ENCODE results near the gene FAM131B.

Gene FAM131B

GRCh38 chr7:143345428-143345900 lies 17.0 kb downstream of the FAM131B start:
- H3K36me3 ChIP-seq: no peaks in the 10 kb centered on the region
- peak overlapping the region; percentile 23 for H3K27ac ChIP-seq
- peaks cover 3% of the 10 kb centered on the region for H3K27me3 ChIP-seq
- H3K9me3 ChIP-seq: no peaks in the 10 kb centered on the region
- TF ChIP-seq CTCF (IDR thresholded peaks at IDR 0.05): peak; percentile 73
- peak overlapping the region; percentile 29 to 57 for H3K4me3 ChIP-seq (ENCODE audit: low read depth in 1 of 2, low read length in 1 of 2)
- peaks cover 9 to 12% of the 10 kb centered on the region in 2 experiments for H3K4me1 ChIP-seq (ENCODE audit: control insufficient read depth in 1 of 2, insufficient read depth in 1 of 2, low read depth in 1 of 2, low read length in 1 of 2)

DNA sequence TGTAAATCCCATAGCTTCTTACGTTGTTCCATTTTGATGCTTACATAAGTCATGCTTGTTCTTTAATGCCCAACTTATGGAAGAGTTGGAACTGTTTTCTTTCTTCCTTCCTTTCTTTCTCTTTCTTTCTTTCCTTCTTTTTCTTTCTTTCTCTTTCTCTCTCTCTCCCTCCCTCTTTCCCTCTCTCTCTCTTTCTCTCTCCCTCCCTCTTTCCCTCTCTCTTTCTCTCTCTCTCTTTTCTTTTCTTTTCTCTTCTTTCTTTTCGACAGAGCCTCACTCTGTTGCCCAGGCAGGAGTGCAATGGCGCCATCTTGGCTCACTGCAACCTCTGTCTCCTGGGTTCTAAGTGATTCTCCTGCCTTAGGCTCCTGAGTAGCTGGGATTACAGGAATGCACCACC lies 18.9 kb downstream of the FAM131B start:
- Histone ChIP-seq H3K27me3 (peaks cover 3% of the 10 kb centered on the region), H3K36me3 (no peaks in the 10 kb centered on the region), H3K4me3 (ENCODE audit: low read depth in 1 of 2, low read length in 1 of 2) (no peak overlapping the region), H3K27ac (no peak overlapping the region), H3K9me3 (no peaks in the 10 kb centered on the region), H3K4me1 (ENCODE audit: control insufficient read depth in 1 of 2, insufficient read depth in 1 of 2, low read depth in 1 of 2, low read length in 1 of 2) (peaks cover 9 to 12% of the 10 kb centered on the region in 2 experiments)
- no peak for TF ChIP-seq CTCF (IDR thresholded peaks at IDR 0.05)

DNA sequence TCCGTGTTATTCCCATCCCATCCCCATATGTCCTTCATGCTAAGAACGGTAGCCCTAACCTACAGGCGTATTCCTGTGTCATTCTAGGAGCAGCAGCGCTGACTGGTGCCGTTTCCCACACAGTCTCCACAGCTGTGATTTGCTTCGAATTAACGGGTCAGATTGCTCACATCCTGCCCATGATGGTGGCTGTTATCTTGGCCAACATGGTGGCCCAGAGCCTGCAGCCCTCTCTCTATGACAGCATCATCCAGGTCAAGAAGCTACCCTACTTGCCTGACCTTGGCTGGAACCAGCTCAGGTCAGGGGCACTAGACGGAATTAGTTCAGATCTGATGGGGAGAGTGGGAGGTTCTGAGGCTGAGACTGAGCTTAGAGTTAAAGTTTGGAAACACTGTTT lies 20.7 kb downstream of the FAM131B start:
- no peak for TF ChIP-seq CTCF (IDR thresholded peaks at IDR 0.05)

DNA sequence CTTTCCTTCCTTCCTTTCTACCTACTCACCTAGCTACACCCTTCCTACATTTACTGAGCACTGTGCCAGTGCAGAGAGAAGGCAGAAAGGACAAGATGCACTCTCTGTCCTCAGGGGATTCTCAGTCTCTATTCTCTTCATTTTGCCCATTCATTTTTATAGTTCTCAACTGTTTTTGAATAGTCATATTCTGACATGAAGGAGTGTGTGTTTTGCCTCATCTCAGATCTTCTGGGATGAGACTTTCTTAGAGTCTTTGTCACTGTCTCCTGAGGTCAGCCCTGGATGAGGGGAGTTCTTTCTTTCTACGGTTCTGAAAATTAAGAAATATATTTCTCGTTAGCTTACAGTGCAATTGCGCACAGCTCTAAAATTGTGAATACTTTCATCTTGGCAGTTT lies 25.3 kb downstream of the FAM131B start:
- H3K27ac ChIP-seq: no peak overlapping the region

More for the DNA sequence above, 20.7 kb downstream of the FAM131B start:
- H3K36me3 ChIP-seq: no peaks in the 10 kb centered on the region
- H3K4me3 ChIP-seq (ENCODE audit: low read depth in 1 of 2, low read length in 1 of 2): no peak overlapping the region
- H3K4me1 ChIP-seq (ENCODE audit: control insufficient read depth in 1 of 2, insufficient read depth in 1 of 2, low read depth in 1 of 2, low read length in 1 of 2): peaks cover 9 to 12% of the 10 kb centered on the region in 2 experiments
- no peaks in the 10 kb centered on the region for H3K9me3 ChIP-seq
- H3K27me3 ChIP-seq: peaks cover 3% of the 10 kb centered on the region
- no peak overlapping the region for H3K27ac ChIP-seq

GRCh38 chr7:143334244-143334643 lies 28.3 kb downstream of the FAM131B start:
- Histone ChIP-seq H3K27me3 (no peaks in the 10 kb centered on the region), H3K4me1 (ENCODE audit: control insufficient read depth in 1 of 2, insufficient read depth in 1 of 2, low read depth in 1 of 2, low read length in 1 of 2) (no peaks in the 10 kb centered on the region), H3K9me3 (no peaks in the 10 kb centered on the region), H3K4me3 (ENCODE audit: low read depth in 1 of 2, low read length in 1 of 2) (no peak overlapping the region), H3K27ac (no peak overlapping the region), H3K36me3 (no peaks in the 10 kb centered on the region)
- no peak for TF ChIP-seq CTCF (IDR thresholded peaks at IDR 0.05)

More for the DNA sequence above, 25.3 kb downstream of the FAM131B start:
- H3K36me3 ChIP-seq: no peaks in the 10 kb centered on the region
- no peak for TF ChIP-seq CTCF (IDR thresholded peaks at IDR 0.05)
- H3K4me1 ChIP-seq (ENCODE audit: control insufficient read depth in 1 of 2, insufficient read depth in 1 of 2, low read depth in 1 of 2, low read length in 1 of 2): no peaks in the 10 kb centered on the region
- no peak overlapping the region for H3K4me3 ChIP-seq (ENCODE audit: low read depth in 1 of 2, low read length in 1 of 2)
- H3K27me3 ChIP-seq: no peaks in the 10 kb centered on the region
- no peaks in the 10 kb centered on the region for H3K9me3 ChIP-seq
